Ishikawa (cell line): ENCODE data around the gene DCC.

Experiments
- TAF1 ChIP-seq: IDR thresholded peaks from 2 replicates; pipeline ENCODE4 v1.6.1; 2012; ENCODE audit warnings: low read depth, mild to moderate bottlenecking
- TEAD4 ChIP-seq: IDR thresholded peaks from 2 replicates; pipeline ENCODE4 v1.6.1; 2012

GRCh38 chr18:52620926-52621439 is 281.0 kb downstream of the DCC start:
- TF ChIP-seq TEAD4 (no peak), TAF1 (no peak)
